HG02884 (cell line): Measurements from ENCODE around the gene PPP1CC.
"Not testable (repeated sequence)": the region's sequence is repeated elsewhere in the genome, so short reads cannot be mapped to it uniquely, and the experiment has no call there.

Experiments used
- ATAC-seq: cut with Tn5 transposase; IDR thresholded peaks from one replicate; pipeline ENCODE4 v1.9.1; 2021; ENCODE audit warnings: mild to moderate bottlenecking, moderate library complexity; ENCODE audit not compliant: unreplicated experiment

Gene PPP1CC

GRCh38 chr12:110742718-110743570 is at the start of gene PPP1CC:
Gene PPP1CC, minus strand, starts transcription at chr12:110742891. Its CDS starts 184 bp downstream, at chr12:110742707.
- ATAC-seq: peak; percentile 61

- ATAC-seq: no peak
Observed at GRCh38 chr12:110791589-110791988, 48.9 kb upstream of the PPP1CC start.

- no peak for ATAC-seq
Observed at GRCh38 chr12:110790301-110790700, 47.6 kb upstream of the PPP1CC start.

- no peak for ATAC-seq
Observed at GRCh38 chr12:110786012-110786411, 43.3 kb upstream of the PPP1CC start.

GRCh38 chr12:110785240-110785639 is 42.5 kb upstream of the PPP1CC start:
- no peak for ATAC-seq

- no peak for ATAC-seq
Observed at GRCh38 chr12:110782922-110783321, 40.2 kb upstream of the PPP1CC start.

- ATAC-seq: no peak
Observed at GRCh38 chr12:110782094-110782493, 39.4 kb upstream of the PPP1CC start.

- no peak for ATAC-seq
Observed at GRCh38 chr12:110780448-110780847, 37.8 kb upstream of the PPP1CC start.

GRCh38 chr12:110778833-110779577 is 36.3 kb upstream of the PPP1CC start:
- ATAC-seq: no peak

- peak; percentile 90 for ATAC-seq
Observed at GRCh38 chr12:110776410-110776809, 33.7 kb upstream of the PPP1CC start.

- ATAC-seq: no peak
Observed at GRCh38 chr12:110775997-110776396, 33.3 kb upstream of the PPP1CC start.

GRCh38 chr12:110774824-110775223 is 32.1 kb upstream of the PPP1CC start:
- ATAC-seq: no peak

- ATAC-seq: no peak
Observed at GRCh38 chr12:110768960-110769359, 26.3 kb upstream of the PPP1CC start.

GRCh38 chr12:110767863-110768262 is 25.2 kb upstream of the PPP1CC start:
- ATAC-seq: no peak

- ATAC-seq: no peak
Observed at GRCh38 chr12:110766311-110767154, 23.8 kb upstream of the PPP1CC start.

GRCh38 chr12:110765572-110765971 is 22.9 kb upstream of the PPP1CC start:
- ATAC-seq: not testable (repeated sequence)

GRCh38 chr12:110765111-110765510 is 22.4 kb upstream of the PPP1CC start:
- no peak for ATAC-seq

GRCh38 chr12:110763583-110763982 is 20.9 kb upstream of the PPP1CC start:
- ATAC-seq: no peak

- ATAC-seq: no peak
Observed at GRCh38 chr12:110762891-110763290, 20.2 kb upstream of the PPP1CC start.

- ATAC-seq: no peak
Observed at GRCh38 chr12:110760204-110760609, 17.5 kb upstream of the PPP1CC start.

- ATAC-seq: no peak
Observed at GRCh38 chr12:110758922-110759321, 16.2 kb upstream of the PPP1CC start.
